HCT116 (cell line): ENCODE measurements around the gene SIX3. TPM values are rescaled to one million over a fixed set of nuclear protein-coding genes. Genes with fewer than 3 reads are reported as not detected.
A peak's percentile ranks its signal among the peaks of the same experiment; 100 is the strongest.

Experiments used
- ATAC-seq: fragments of 200-7000 bp; cut with Tn5 transposase; 2 replicates; pipeline ENCODE4 v1.9.1; 2020; ENCODE audit warnings: mild to moderate bottlenecking, moderate library complexity
- BruUV-seq: library from RNA; stranded (reverse); fragments of 400-500 nt; replicated peaks from 2 replicates; lab custom pipeline; 2021; lab: Mats Ljungman, UMichigan
- CTCF ChIA-PET: fragments of 300-600 bp; sonication (Branson Sonifier 250); formaldehyde crosslinking; loops from one replicate; lab custom pipeline; 2021; ENCODE audit warnings: antibody characterized with exemption; lab: Charles Lee
- POLR2A ChIA-PET: fragments of 300-600, 350-600 bp; sonication (Branson Sonifier 250); formaldehyde crosslinking; loops from one replicate; lab custom pipeline; 2021; ENCODE audit warnings: antibody characterized with exemption; lab: Charles Lee
- RAD21 ChIA-PET, 2 experiments: fragments of 300-600 bp; sonication (Branson Sonifier 250); formaldehyde crosslinking; loops; one replicate each; lab custom pipeline; 2023; ENCODE audit warnings: low total read pairs in 2 of 2; ENCODE audit not compliant: uncharacterized antibody in 2 of 2, unreplicated experiment in 2 of 2, low non-redundant PET in 1 of 2; lab: Charles Lee
- DNase-seq: peaks from one replicate; pipeline ENCODE4 v3.0.0-alpha.2; 2010; ENCODE audit warnings: low read depth, low spot score
- H2AFZ ChIP-seq: fragments of 200-600 bp; shearing (Covaris generic), sonication (generic); 2 replicates; pipeline ENCODE4 v1.6.1; 2017; ENCODE audit warnings: low read depth, mixed run types, mixed read lengths, antibody characterized with exemption, low read length; ENCODE audit not compliant: poor library complexity, severe bottlenecking
- H3K27ac ChIP-seq: 2 replicates; pipeline ENCODE4 v1.5.1; 2012; ENCODE audit warnings: low read depth, low read length
- H3K27me3 ChIP-seq: fragments of 200-600 bp; sonication (generic); 2 replicates; pipeline ENCODE4 v1.6.1; 2016; ENCODE audit warnings: mixed run types, low read length, mixed read lengths; ENCODE audit not compliant: insufficient read depth
- H3K36me3 ChIP-seq, 2 experiments: fragments of 200-500 bp in 1 of 2; fragments of 200-600 bp in 1 of 2; sonication (Bioruptor generic) in 1 of 2; sonication (generic) in 1 of 2; 2 replicates each; pipeline versions ENCODE4 v1.5.1 to v1.6.1; 2014 to 2016; ENCODE audit warnings: low read length in 2 of 2, inconsistent platforms in 1 of 2, mixed read lengths in 1 of 2, mixed run types in 1 of 2; ENCODE audit not compliant: insufficient read depth in 2 of 2, control insufficient read depth in 1 of 2
- H3K4me1 ChIP-seq, 2 experiments: fragments of 200-600 bp in 1 of 2; sonication (generic) in 1 of 2; 2 replicates each; pipeline versions ENCODE4 v1.5.1 to v1.6.1; 2012 to 2017; ENCODE audit warnings: low read length in 2 of 2, inconsistent platforms in 1 of 2, mild to moderate bottlenecking in 1 of 2, mixed read lengths in 1 of 2, mixed run types in 1 of 2, moderate library complexity in 1 of 2; ENCODE audit not compliant: insufficient read depth in 2 of 2, control insufficient read depth in 1 of 2
- H3K4me2 ChIP-seq: fragments of 200-600 bp; sonication (generic); 2 replicates; pipeline ENCODE4 v1.6.1; 2017; ENCODE audit warnings: mixed run types, low read length, mixed read lengths
- H3K4me3 ChIP-seq, 2 experiments: fragments of 200-600 bp in 1 of 2; sonication (generic) in 1 of 2; replicated peaks in 1 of 2; 2 replicates each; pipeline ENCODE4 v1.5.1; 2011 to 2016; ENCODE audit warnings: low read length in 2 of 2, control low read depth in 1 of 2, low read depth in 1 of 2, mild to moderate bottlenecking in 1 of 2, mixed read lengths in 1 of 2, mixed run types in 1 of 2
- H3K79me2 ChIP-seq: fragments of 200-600 bp; sonication (generic); 2 replicates; pipeline ENCODE4 v1.6.1; 2017; ENCODE audit warnings: mild to moderate bottlenecking, mixed run types, low read length, moderate library complexity, mixed read lengths; ENCODE audit not compliant: insufficient read depth
- H3K9ac ChIP-seq: fragments of 200-600 bp; sonication (generic); 2 replicates; pipeline ENCODE4 v1.6.1; 2016; ENCODE audit warnings: low read length, mixed read lengths
- H3K9me2 ChIP-seq: fragments of 200-600 bp; sonication (generic), shearing (Covaris generic); 2 replicates; pipeline ENCODE4 v1.6.1; 2017; ENCODE audit warnings: mixed run types, mild to moderate bottlenecking, moderate library complexity; ENCODE audit not compliant: insufficient read depth
- H3K9me3 ChIP-seq, 2 experiments: fragments of 200-500 bp in 1 of 2; fragments of 200-600 bp in 1 of 2; sonication (Bioruptor generic) in 1 of 2; sonication (generic) in 1 of 2; 2 replicates each; pipeline ENCODE4 v1.6.1; 2014 to 2017; ENCODE audit warnings: low read length in 2 of 2, mixed read lengths in 2 of 2, inconsistent platforms in 1 of 2, low read depth in 1 of 2, mild to moderate bottlenecking in 1 of 2, mixed run types in 1 of 2, moderate library complexity in 1 of 2; ENCODE audit not compliant: control insufficient read depth in 1 of 2, insufficient read depth in 1 of 2
- H4K20me1 ChIP-seq: fragments of 200-600 bp; sonication (generic), shearing (Covaris generic); 2 replicates; pipeline ENCODE4 v1.6.1; 2017; ENCODE audit warnings: mixed run types, mild to moderate bottlenecking, moderate library complexity; ENCODE audit not compliant: insufficient read depth
- CEBPB ChIP-seq: IDR thresholded peaks from 2 replicates; pipeline ENCODE4 v1.6.1; 2012; ENCODE audit warnings: low read depth
- ELF1 ChIP-seq: IDR thresholded peaks from 2 replicates; pipeline ENCODE4 v1.6.1; 2012; ENCODE audit warnings: low read depth, borderline replicate concordance
- EZH2 ChIP-seq: fragments of 200-600 bp; sonication (generic); IDR thresholded peaks from 2 replicates; pipeline ENCODE4 v1.6.1; 2017; ENCODE audit warnings: antibody characterized with exemption, mixed run types
- FOSL1 ChIP-seq: IDR thresholded peaks from 2 replicates; pipeline ENCODE4 v1.6.1; 2012; ENCODE audit warnings: low read depth
- JUND ChIP-seq: IDR thresholded peaks from 2 replicates; pipeline ENCODE4 v1.6.1; 2012
- POLR2A ChIP-seq: IDR thresholded peaks from 2 replicates; pipeline ENCODE4 v1.7.0; 2011; ENCODE audit warnings: borderline replicate concordance; ENCODE audit not compliant: insufficient read depth, insufficient read length; ENCODE audit errors: extremely low read depth
- RAD21 ChIP-seq: IDR thresholded peaks from 2 replicates; pipeline ENCODE4 v1.6.1; 2012; ENCODE audit warnings: low read depth, mild to moderate bottlenecking
- TCF7L2 ChIP-seq: IDR thresholded peaks from 2 replicates; pipeline ENCODE4 v1.7.0; 2011; ENCODE audit warnings: borderline replicate concordance, inconsistent platforms; ENCODE audit not compliant: insufficient read depth, insufficient read length; ENCODE audit errors: extremely low read depth
- ZFX ChIP-seq: fragments of 450-650 bp; IDR thresholded peaks from 2 replicates; pipeline ENCODE4 v1.6.1; 2017
- intact Hi-C: fragments of 100-400 bp; cut with micrococcal nuclease; formaldehyde crosslinking; loops from 2 replicates; pipeline ENCODE4 v1.10.0; 2022
- total RNA-seq: library from RNA; stranded (reverse); gene quantifications from one replicate; pipeline ENCODE4 v1.2.1, GENCODE V29; 2021; ENCODE audit not compliant: unreplicated experiment

Gene SIX3
- total RNA-seq, 1 experiment from 2014 or later: 1.2 TPM

GRCh38 chr2:44936715-44937687 is 4.5 kb upstream of the SIX3 start:
- Histone ChIP-seq H4K20me1 (no peaks in the 10 kb centered on the region), H2AFZ (peak overlapping the region; percentile 35), H3K9me2 (no peaks in the 10 kb centered on the region), H3K27me3 (no peaks in the 10 kb centered on the region), H3K79me2 (no peaks in the 10 kb centered on the region), H3K27ac (no peak overlapping the region; the same call in 1 of the 2 replicates), H3K9me3 (no peaks in the 10 kb centered on the region), H3K9ac (peak overlapping the region; percentile 74), H3K4me1 (peaks cover 14 to 46% of the 10 kb centered on the region in 2 experiments; a peak in 3 of 4 replicates), H3K4me3 (peak overlapping the region; percentile 70 to 80), H3K4me2 (peak overlapping the region; percentile 93), H3K36me3 (no peaks in the 10 kb centered on the region)
- intact Hi-C loops: no loop called here
- ChIA-PET POLR2A (interaction anchor here (0.8 to 1.2 kb wide), 2 partner anchors 72 to 575 kb away, joined by 3 to 4 read pairs; partner anchors contain the start of genes CAMKMT and SIX2), RAD21 (no interaction called here), CTCF (interaction anchor here (1.0 to 1.9 kb wide), 4 partner anchors 15 to 457 kb away, joined by 3 to 4 read pairs (median 3); no protein-coding TSS in a partner anchor)
- TSS peak; percentile 36 for BruUV-seq
- DNase-seq (no peak), ATAC-seq (no peak)
- TF ChIP-seq ZFX: no peak
- TF ChIP-seq ELF1: no peak
- no peak for TF ChIP-seq JUND
- no peak for TF ChIP-seq TCF7L2
- TF ChIP-seq RAD21: no peak
- TF ChIP-seq FOSL1: no peak
- no peak for TF ChIP-seq POLR2A
- no peak for TF ChIP-seq CEBPB
- TF ChIP-seq EZH2: no peak
